GM18858 (cell line): ENCODE results near the gene ZNF460.
"Not testable (repeated sequence)": the region's sequence is repeated elsewhere in the genome, so short reads cannot be mapped to it uniquely, and the experiment has no call there.

ENCODE experiments used
- ATAC-seq: cut with Tn5 transposase; IDR thresholded peaks from one replicate; pipeline ENCODE4 v1.9.1; 2021; ENCODE audit not compliant: unreplicated experiment

ZNF460 gene

DNA sequence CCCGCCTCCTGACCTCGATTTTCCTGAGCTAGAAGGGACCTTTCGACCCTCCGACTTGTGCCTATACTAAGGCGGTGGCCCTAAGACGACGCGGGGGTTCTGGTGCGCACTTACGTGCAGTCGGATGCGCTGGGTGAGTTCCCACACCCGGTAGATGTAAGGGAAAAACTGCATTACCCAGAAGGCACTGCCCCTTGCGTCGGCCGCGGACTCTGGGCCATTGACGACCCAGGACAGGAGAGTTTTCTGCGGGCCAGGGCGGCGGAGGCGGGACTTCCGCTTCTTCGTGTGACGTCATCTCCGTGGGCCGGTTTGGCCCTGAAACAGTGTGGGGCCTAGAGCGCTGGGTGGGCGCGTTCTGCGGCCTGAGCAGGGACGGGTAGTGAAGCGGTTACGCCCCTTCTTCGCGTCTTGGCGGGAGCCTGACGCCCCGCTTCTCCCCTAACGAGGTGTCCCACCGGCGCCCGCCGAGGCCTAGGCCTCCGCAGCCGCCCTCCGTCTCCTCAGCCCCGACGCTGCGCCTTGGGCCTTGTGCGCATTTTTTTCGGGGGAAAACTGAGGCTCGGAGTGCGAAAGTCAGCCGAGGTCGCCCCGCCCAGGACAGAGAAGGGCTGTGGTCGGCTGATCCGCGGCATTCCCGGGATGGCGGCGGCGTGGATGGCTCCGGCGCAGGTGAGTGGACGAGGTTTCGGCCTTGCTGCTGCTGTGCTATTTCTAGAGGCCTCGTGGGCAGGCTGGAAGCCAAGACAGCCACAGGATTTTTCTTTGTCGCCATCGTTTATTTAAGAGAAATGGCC, at the start of gene ZNF460:
TSS of gene ZNF460 (plus strand) at position 321 of the 797 bp plus-strand sequence. CDS start at position 643, 322 bp downstream.
- peak; percentile 55 for ATAC-seq

DNA sequence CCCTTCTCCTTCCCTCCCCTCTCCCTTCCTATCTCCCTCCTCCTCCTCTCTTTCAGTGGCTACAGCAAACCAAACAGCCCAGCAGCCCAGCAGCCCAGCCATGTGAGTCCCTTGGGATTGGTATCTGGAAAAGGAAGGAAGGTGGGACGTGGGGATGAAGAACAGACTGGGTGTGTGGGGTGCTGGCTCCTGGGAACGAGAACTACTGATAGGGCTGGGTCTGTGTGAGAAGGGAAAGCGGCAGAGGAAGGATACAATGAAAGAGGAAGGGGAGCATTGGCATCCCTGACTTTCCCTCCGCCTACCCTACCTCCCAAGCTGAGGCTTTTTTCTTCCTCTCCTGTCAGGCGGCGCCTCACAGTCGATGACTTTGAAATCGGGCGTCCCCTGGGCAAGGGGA, 48.6 kb upstream of the ZNF460 start:
- ATAC-seq = no peak

DNA sequence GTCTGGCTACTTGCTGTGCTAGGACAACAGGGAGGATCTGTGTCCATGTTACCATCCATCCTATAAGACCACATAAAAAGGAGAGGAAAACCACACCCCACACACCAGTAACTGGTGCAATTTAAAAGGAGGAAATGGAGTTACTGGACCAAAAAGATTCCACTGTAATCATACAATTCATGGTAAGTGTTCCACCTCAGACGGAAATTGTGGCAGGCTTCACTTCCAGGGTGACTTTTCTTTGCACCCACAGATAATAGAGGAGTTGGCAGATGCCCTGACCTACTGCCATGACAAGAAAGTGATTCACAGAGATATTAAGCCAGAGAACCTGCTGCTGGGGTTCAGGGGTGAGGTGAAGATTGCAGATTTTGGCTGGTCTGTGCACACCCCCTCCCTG, 47.1 kb upstream of the ZNF460 start:
- no peak for ATAC-seq

DNA sequence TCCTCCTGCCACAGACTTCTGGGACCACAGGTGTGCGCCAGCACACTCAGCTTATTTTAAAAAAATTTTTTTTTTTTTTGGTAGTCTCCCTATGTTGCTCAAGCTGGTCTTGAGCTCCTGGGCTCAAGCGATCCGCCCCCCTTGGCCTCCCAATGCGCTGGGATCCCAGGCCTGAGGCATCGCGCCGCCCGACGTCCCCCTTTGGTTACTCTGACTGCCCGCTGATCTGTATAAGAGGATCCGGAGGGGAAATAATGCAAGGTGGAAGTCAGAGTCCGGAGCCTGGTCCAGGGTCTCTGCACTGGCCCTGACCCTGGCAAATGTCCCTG, 40.3 kb upstream of the ZNF460 start:
- ATAC-seq = no peak

DNA sequence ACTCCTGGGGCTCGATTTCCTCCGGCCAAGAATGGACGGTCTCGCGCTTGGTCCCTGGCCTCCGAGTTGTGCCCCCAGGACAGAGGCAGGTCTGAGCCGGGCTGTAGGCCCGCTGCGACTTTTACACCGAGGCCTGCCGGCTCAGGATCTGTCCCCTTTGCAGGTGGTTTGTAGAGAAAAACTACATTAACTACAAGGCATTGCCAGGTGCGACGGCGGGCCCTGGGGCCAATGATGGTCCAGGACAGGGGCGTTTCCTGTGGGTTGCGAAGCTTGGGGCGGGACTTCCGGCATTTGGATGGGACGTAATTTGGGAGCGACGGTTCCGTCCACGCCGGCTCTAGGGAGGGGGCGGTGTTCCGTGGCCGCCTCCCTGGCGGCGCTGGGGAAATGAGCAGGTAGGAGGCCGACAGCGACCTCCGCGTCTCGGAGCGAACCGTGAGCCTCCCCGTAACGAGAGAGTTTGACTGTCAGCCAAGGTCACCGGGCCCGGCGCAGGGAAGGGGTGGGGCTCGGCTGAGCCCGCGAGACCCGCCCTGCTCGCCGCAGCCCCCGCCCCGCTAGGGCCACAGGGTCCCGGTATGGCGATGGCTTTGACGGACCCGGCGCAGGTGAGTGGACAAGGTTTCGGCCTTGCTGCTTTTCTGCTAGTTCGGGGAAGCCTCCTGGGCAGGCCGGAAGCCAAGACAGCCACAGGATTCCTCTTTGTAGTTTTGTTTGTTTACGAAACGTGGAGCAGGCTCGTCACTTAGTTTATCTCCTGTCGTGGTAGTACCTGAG, 39.8 kb upstream of the ZNF460 start, which contains the start of gene ZNF805:
TSS of gene ZNF805 (plus strand) at position 322 of the 780 bp plus-strand sequence. CDS start at position 582, 260 bp downstream.
- ATAC-seq = peak; percentile 84

DNA sequence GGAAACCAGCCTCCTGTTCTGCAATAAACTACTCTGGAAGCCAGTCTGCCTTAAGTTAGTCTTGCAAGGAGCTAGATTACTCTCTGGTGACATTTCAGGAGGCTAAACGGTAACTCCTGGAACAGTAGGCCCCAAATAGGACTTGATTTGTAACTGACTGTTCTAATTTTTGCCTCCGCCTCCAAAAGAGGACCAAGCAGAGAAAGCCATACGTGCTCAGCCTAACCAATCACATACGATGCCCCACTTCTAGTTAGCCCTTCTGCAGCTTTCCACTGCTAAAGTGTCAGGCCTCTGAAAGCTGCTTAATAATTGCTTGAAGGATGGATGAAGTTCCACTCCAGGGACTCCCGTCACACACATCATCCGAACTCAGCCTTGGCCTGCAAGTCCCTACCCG, 39.1 kb upstream of the ZNF460 start:
- no peak for ATAC-seq

DNA sequence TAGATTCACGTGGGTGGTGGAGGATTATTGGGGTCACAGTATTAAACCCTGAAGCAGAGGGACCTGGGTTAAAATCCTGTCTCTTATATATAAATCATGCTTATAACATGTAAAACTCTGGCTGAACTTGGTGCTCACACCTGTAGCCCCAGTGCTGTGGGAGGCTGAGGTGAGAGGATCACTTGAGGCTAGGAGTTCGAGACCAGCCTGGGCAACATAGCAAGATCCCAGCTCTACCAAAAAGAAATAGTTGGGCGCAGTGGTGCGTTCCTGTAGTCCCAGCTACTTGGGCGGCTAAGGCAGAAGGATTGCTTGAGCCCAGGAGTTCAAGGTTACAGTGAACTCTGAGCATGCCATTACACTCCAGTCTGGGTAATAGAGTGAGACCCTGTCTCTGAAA, 37.5 kb upstream of the ZNF460 start:
- ATAC-seq = no peak

DNA sequence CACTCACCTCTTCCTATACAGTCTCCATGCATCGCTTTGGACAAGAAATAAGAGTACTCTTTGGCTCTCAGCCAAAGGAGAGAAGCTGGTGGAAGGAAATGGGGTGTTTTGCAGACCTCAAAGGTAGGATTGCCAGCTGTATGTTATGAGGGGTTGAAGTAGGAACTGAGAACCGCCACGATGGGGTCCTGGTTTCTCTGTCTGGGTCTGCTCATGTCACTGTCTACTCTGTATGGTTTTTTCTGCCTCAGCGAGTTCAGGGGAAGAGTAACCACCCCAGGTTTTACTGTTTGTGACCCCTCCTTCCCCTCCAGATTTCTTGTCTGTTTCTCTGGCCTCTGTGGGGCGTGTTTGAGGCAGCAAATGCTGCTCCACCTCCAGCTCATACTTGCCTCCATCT, 35.8 kb upstream of the ZNF460 start:
- no peak for ATAC-seq

DNA sequence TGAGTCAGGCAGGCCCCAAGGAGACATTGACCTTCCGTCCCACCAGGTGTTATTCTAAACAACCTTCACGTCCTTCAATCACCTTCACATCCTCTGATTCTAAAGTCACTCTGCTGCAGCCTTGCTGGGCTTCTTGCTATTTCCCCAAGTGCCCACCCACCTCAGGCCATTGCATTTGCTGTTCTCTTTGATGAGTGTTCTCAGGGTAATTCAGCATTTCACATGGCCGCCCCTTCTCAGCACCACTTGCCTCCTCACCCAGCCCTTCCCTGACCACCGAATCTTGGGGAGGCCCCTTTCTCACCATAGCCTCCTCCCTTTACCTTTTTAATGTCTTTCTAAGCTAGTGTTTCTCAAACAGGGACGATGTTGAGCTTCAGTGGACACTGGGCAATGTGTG, 35.2 kb upstream of the ZNF460 start:
- no peak for ATAC-seq

DNA sequence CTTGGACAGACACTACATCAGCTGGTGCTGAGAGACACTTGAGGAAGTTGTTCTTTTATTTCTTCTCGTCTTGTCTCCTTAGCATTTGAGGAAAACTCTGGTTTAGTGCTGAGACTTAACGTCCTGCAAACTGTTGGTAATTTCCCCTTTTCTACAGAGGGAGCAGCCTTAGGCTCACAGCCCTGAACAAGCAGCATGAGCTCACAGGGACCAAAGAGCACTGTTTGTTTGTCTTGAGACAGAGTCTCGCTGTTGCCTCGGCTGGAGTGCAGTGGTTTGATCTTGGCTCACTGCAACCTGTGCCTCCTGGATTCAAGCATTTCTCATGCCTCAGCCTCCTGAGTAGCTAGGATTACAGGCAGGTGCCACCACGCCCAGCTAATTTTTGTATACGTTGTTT, 34.3 kb upstream of the ZNF460 start:
- ATAC-seq = no peak

DNA sequence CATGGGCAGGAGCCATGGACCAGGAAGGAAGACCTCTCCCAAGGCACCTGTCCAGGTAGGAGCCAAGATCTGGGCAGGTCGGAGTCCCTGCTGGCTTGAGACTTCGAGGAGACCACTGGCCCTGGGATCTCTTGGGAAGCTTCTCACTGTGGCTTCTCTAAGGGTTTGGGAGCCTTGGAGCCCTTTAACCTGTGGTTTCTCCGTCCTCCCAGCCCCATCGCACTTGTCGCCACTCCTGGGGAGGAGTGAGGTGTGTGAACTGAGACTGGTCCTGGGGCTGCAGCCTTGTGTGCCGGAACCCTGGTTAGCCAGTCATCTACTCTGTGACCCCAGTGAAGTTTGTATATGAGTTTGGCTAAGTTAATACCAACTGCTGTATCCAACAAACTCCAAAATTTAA, 31.6 kb upstream of the ZNF460 start:
- ATAC-seq = no peak

DNA sequence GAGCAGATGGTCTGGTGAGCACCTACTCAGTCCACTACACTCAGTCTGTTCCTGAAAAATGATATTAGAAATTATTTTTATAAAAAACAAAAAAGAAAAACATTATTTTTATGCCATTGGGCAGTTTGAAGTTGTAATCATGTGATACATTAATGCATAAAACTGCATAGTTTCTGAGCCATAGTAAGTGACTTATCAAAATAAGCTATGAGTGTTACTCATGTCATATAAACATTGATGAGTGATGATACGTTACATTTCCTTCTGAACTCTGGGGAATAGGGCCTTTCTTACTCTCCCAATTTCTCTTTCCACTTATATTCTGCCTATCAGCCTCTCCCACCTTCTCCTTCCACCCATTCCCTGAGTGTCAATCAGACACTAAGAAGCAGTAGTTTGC, 31.0 kb upstream of the ZNF460 start:
- ATAC-seq = no peak

DNA sequence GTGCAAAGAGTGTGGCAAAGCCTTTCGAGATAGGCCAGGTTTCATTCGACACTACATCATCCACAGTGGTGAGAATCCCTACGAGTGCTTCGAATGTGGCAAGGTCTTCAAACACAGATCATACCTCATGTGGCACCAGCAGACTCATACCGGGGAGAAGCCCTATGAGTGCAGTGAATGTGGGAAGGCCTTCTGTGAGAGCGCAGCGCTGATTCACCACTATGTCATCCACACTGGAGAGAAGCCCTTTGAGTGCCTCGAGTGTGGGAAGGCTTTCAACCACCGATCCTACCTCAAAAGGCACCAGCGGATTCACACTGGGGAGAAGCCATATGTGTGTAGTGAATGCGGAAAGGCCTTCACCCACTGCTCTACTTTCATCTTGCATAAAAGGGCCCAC, 26.5 kb upstream of the ZNF460 start:
- ATAC-seq = not testable (repeated sequence)

DNA sequence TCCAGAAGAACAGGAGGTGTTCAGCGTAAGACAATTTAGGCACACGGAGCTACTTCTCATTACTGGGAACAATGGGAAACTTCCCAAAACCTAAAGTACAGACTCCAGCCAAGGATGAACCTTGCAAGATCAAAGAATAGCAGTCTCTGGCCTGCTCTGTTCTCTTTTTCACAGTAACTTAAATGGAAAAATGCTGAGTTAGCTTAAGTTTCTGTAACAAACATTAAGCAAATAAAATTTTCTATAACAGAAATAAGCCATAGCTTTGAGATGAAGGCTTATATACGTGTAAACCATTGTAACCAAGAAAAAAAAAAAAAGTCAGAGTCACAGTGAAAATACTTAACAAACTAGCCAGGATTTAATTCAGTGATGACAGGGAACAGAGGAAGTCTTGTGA, 18.2 kb upstream of the ZNF460 start:
- ATAC-seq = no peak

DNA sequence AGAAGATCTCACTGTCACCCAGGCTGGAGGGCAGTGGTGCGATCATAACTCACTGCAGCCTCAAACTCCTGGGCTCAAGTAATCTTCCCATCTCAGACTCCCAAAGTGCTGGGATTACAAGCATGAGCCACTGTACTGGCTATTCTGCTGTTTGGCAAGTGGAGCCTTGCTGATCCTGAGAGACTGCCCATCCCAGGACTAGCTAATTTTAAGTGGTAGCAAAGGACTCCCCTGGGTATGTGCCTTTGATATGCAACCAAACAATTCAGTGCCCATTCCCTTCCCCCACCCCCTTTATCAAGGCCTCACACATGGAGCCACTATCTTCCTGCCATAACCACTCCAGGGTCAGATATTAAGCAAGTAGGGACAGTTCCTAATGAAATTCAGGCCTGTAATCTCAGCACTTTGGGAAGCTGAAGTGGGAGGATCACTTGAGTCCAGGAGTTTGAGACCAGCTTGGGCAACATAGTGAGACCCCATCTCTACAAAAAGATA, 17.0 kb upstream of the ZNF460 start:
- no peak for ATAC-seq

DNA sequence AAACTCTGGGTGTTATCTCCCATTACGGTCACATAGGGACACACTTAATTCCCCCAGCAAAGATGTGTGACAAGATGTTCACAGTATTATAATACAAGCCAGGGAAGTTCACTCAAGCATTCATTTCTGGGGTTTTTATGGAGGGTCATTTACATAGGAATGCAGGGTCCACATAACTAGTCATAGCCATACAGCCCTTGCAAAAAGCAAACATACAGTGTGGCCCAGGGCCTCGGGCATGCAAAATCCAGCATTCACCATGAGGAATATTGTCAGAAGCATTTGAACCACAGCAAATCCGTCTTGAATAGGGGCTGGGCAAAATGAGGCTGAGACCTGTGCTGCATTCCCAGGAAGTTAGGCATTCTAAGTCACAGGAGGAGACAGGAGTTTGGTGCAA, 13.0 kb upstream of the ZNF460 start:
- ATAC-seq = no peak

DNA sequence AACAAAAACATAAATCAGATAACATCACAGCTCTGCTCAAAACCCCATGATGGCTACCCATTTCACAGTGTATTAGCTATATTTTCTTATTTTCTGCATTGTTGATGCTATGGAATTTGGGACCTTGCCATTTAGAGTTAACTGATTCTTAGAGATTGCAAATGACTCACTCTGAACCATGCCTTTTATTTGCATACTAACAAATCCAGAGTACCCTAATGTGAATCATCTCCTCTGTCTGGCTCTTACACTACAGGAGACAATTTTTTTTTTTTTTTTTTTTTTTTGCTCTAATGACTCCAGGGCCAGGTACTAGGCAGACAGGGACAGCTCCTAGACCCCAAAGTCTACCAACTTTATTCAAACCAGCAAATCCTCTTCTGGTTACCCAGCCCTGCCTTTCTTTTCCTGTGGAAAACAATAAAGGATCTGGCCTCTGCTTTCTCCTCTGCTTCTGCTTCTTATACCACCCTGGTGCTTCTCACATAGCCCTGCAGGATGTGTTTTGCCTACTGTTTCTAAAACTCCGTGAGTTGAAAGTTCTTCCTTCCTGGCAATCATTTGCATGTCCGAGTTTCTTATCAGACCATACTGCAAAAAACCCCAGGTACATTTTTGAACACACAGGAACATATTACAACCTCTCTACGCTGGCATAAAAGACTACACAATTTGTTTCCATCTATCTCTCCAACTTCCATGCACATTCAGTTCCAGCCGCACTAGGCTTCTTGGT, 10.6 kb upstream of the ZNF460 start:
- ATAC-seq = no peak

DNA sequence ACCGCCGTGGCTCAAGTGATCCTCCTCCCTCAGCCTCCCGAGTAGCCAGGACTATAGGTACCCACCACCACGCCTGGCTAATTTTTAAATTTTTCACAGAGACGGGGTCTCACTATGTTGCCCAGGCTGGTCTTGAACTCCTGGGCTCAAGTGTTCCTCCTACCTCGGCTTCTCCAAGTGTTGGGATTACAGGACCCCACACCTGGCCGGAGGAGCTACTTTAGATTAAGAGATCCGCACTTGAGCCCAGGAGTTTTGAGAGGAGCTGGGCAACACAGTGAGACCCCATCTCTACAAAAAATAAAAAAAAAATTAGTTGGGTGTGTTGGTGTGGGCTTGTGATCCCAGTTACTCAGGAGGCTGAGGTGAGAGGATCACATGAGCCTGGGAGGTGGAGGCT, 9.0 kb upstream of the ZNF460 start:
- ATAC-seq = no peak

DNA sequence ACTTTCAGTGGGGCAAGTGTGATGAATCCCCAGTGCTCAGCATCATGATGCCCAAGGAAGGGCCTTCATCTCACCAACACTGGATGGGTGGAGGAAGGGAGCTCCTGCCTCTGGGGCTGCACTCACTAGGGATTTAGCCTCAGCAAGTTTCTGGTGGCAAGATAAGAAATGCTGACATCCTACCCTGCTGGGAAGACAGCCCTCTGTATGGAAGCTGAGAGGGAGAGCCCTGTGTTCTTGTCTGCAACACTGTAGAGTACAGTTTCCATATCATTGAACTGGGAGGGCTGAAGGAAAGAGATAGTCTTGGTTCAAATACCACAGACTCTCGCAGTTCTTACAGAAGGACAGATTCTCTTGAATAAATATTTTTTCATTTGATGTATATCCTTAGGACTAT, 7.3 kb upstream of the ZNF460 start:
- no peak for ATAC-seq

DNA sequence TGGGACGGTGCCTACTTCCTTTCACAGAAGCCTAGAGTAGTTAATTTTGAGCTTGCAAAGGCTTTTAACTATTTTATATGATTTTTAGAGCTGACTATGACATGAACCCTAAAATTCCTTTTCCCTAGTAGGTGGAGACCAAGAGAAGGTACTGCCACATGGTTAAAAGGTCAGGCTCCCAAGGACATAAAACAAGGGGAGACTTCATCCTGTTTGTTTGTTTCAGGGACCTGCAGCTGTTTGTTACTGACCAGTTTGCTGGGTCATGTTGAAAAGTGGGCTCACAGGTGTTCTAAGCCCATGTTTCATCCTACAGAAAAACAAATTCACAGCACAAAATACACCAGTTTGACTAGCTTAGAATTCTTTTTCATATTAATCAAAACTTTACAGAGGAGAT, 3.9 kb upstream of the ZNF460 start:
- no peak for ATAC-seq

DNA sequence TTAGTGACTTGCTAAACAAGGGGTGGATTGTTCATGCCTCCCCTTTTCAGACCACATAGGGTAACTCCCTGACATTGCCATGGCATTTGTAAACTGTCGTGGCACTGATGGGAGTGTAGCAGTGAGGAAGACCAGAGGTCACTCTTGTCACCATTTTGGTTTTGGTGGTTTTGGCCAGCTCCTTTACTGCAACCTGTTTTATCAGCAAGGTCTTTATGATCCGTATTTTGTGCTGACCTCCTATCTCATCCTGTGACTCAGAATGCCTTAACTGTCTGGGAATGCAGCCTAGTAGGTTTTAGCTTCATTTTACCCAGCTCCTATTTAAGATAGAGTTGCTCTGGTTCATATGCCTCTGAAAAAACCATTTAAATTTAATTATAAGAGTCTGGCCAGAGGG, 1.8 kb upstream of the ZNF460 start:
- ATAC-seq = not testable (repeated sequence)
